Esophagus muscularis mucosa (tissue), 3 donors: ENCODE results near the gene SENP1.

Experiments
- CTCF ChIP-seq, 3 experiments: fragments of 200-600 bp in 2 of 3; fragments of 450-650 bp in 1 of 3; sonication (generic) in 2 of 3; IDR thresholded peaks; one replicate each; pipeline ENCODE4 v1.5.1; 2017 to 2019; ENCODE audit warnings: antibody characterized with exemption in 3 of 3, mild to moderate bottlenecking in 2 of 3, moderate library complexity in 1 of 3
- POLR2A ChIP-seq: fragments of 450-650 bp; IDR thresholded peaks from one replicate; pipeline ENCODE4 v1.6.1; 2017; ENCODE audit warnings: antibody characterized with exemption, moderate library complexity, mild to moderate bottlenecking, low read depth
- POLR2AphosphoS5 ChIP-seq, 2 donors: sonication (generic); formaldehyde crosslinking; IDR thresholded peaks; one replicate each; pipeline ENCODE4 v1.6.1; 2017; ENCODE audit warnings: antibody characterized with exemption in 2 of 2

GRCh38 chr12:48145981-48146380 is 40.1 kb upstream of the SENP1 start:
- TF ChIP-seq POLR2AphosphoS5 (IDR thresholded peaks at IDR 0.05) (no peak), CTCF (IDR thresholded peaks at IDR 0.05) (no peak), POLR2A (no peak)
